ENCODE data around the gene SPPL2A. TPM values are rescaled to one million over a fixed set of nuclear protein-coding genes. Genes with fewer than 3 reads are reported as not detected.

Gene SPPL2A
- total and polyA plus RNA-seq, 2 donors (not counting 3 experiments of a cell fraction or from before 2014, with no cell fraction given) = 38.8 to 88.7 TPM

DNA sequence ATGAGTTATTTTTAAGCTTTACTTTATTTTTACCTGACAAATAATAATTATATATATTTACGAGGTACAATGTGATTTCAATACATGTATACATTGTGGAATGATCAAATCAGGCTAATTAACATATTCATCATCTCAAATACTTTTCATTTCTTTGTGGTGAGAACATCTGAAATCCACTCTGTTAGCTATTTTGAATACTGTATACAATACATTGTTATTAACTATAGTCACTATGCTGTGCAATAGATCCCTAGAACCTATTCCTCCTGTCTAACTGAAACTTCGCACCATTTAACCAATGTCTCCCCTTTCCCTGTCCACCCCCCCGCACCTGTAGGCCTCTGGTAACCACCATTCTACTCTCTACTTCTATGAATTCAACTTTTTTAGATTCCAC, 7.9 kb upstream of the SPPL2A start:
- no TSS peak for BruUV-seq (replicated peaks)
- no peak for FAIRE-seq

More for the DNA sequence above, 7.9 kb upstream of the SPPL2A start:
- H3K27me3 ChIP-seq (ENCODE audit: control insufficient read depth in 2 of 2, insufficient read depth in 2 of 2, low read length in 2 of 2) = no peaks in the 10 kb centered on the region
- H4K20me1 ChIP-seq (replicated peaks; ENCODE audit: control insufficient read depth, extremely low read depth, insufficient read depth, low read length) = no peaks in the 10 kb centered on the region
- H2AFZ ChIP-seq (ENCODE audit: low read depth, low read length) = no peak overlapping the region
- dilution Hi-C loops (cut with MboI; ENCODE audit: extremely low pct_ligation_motif_present, low sequenced_read_pairs) = no loop called here
- H3K79me2 ChIP-seq (ENCODE audit: control insufficient read depth, insufficient read depth, low read length) = no peaks in the 10 kb centered on the region
- H3K4me3 ChIP-seq (replicated peaks in 1 of 3; ENCODE audit: insufficient read depth in 1 of 3, low read depth in 1 of 3, low read length in 3 of 3) = no peak overlapping the region
- ChIA-PET CTCF (interaction anchor here (0.7 kb wide), 1 partner anchor 8 kb away, joined by 3 read pairs; no protein-coding TSS in a partner anchor), POLR2A (no interaction called here)
- H3K4me1 ChIP-seq (ENCODE audit: control insufficient read depth, extremely low read depth, insufficient read depth, low read length) = no peaks in the 10 kb centered on the region
- H3K27ac ChIP-seq (ENCODE audit: insufficient read depth, low read depth, low read length) = no peak overlapping the region
- no peak for DNase-seq (ENCODE audit: low read depth, low spot score)
- no peaks in the 10 kb centered on the region for H3K9me3 ChIP-seq (replicated peaks; ENCODE audit: control insufficient read depth, insufficient read depth, low read length)
- no peaks in the 10 kb centered on the region for H3K36me3 ChIP-seq (ENCODE audit: control insufficient read depth in 2 of 2, extremely low read depth in 1 of 2, insufficient read depth in 2 of 2, low read length in 2 of 2)
- no peak overlapping the region for H3K4me2 ChIP-seq (ENCODE audit: insufficient read depth, low read length)
- intact Hi-C loops (cut with micrococcal nuclease) = no loop called here
- no peak for TF ChIP-seq POLR2A (IDR thresholded peaks at IDR 0.05; ENCODE audit: low read depth, low read length)
- TF ChIP-seq POLR2AphosphoS5 (IDR thresholded peaks at IDR 0.05; ENCODE audit: insufficient read depth, low read depth, low read length) = no peak
- no peak for TF ChIP-seq MAX (IDR thresholded peaks at IDR 0.05; ENCODE audit: insufficient read depth, insufficient read length)
- no peak for TF ChIP-seq CTCF (IDR thresholded peaks at IDR 0.05; ENCODE audit: extremely low read depth in 1 of 2, insufficient read depth in 1 of 2, low read depth in 1 of 2, low read length in 2 of 2)
- TF ChIP-seq EZH2 (IDR thresholded peaks at IDR 0.05; ENCODE audit: borderline replicate concordance, low read depth, low read length, severe bottlenecking) = no peak
- TF ChIP-seq FOS (IDR thresholded peaks at IDR 0.05; ENCODE audit: borderline replicate concordance, insufficient read depth, low read length) = no peak
- TF ChIP-seq MYC (IDR thresholded peaks at IDR 0.05; ENCODE audit: low read depth, low read length) = no peak
- TF ChIP-seq JUN (IDR thresholded peaks at IDR 0.05; ENCODE audit: borderline replicate concordance, insufficient read depth, insufficient read length, low read depth) = no peak
- TF ChIP-seq GATA2 (IDR thresholded peaks at IDR 0.05; ENCODE audit: insufficient read depth, insufficient read length, low read depth, low read length) = no peak
- no peak overlapping the region for H3K9ac ChIP-seq (replicated peaks; ENCODE audit: extremely low read depth, insufficient read depth, low read length)
- H3K9me1 ChIP-seq (replicated peaks; ENCODE audit: control insufficient read depth, extremely low read depth, insufficient read depth, low read length) = no peaks in the 10 kb centered on the region

All from endothelial cell of umbilical vein (primary cell).